HEK293T (cell line): ENCODE data around the gene MCTP2.

Source experiments
- CTCF ChIA-PET: fragments of 350-600 bp; formaldehyde crosslinking; extraction: SDS; loops from one replicate; lab custom pipeline; 2021; ENCODE audit warnings: antibody characterized with exemption, inconsistent platforms; lab: Yijun Ruan, JAX
- POLR2A ChIA-PET: fragments of 350-600 bp; formaldehyde crosslinking; extraction: SDS; loops from one replicate; lab custom pipeline; 2020; ENCODE audit warnings: antibody characterized with exemption, inconsistent platforms; lab: Yijun Ruan, JAX
- DNase-seq: peaks from one replicate; pipeline ENCODE4 v3.0.0; 2012; ENCODE audit warnings: mixed read lengths; ENCODE audit errors: extremely low spot score
- ARNT ChIP-seq: fragments of 450-650 bp; IDR thresholded peaks from 2 replicates; pipeline ENCODE4 v1.6.1; 2017; ENCODE audit warnings: mild to moderate bottlenecking
- BHLHE40 ChIP-seq: fragments of 450-650 bp; IDR thresholded peaks from 2 replicates; pipeline ENCODE4 v1.6.1; 2016; ENCODE audit warnings: mild to moderate bottlenecking, moderate library complexity, borderline replicate concordance
- CTBP1 ChIP-seq: fragments of 450-650 bp; IDR thresholded peaks from 2 replicates; pipeline ENCODE4 v1.6.1; 2016; ENCODE audit warnings: borderline replicate concordance
- ELF4 ChIP-seq: fragments of 450-650 bp; IDR thresholded peaks from 2 replicates; pipeline ENCODE4 v1.6.1; 2017; ENCODE audit warnings: antibody characterized with exemption
- FOXA1 ChIP-seq: fragments of 450-650 bp; IDR thresholded peaks from 2 replicates; pipeline ENCODE4 v1.6.1; 2016; ENCODE audit warnings: mild to moderate bottlenecking
- FOXK2 ChIP-seq: fragments of 450-650 bp; IDR thresholded peaks from 2 replicates; pipeline ENCODE4 v1.6.1; 2016; ENCODE audit warnings: mild to moderate bottlenecking
- FOXM1 ChIP-seq: fragments of 450-650 bp; IDR thresholded peaks from 2 replicates; pipeline ENCODE4 v1.6.1; 2017; ENCODE audit warnings: mild to moderate bottlenecking, borderline replicate concordance
- HDGF ChIP-seq: fragments of 450-650 bp; IDR thresholded peaks from 2 replicates; pipeline ENCODE4 v1.6.1; 2017; ENCODE audit warnings: antibody characterized with exemption, borderline replicate concordance
- L3MBTL2 ChIP-seq: fragments of 450-650 bp; conservative IDR thresholded peaks from 2 replicates; pipeline ENCODE4 v1.6.1; 2016; ENCODE audit warnings: mild to moderate bottlenecking
- LEF1 ChIP-seq: fragments of 450-650 bp; IDR thresholded peaks from 2 replicates; pipeline ENCODE4 v1.6.1; 2017; ENCODE audit warnings: mild to moderate bottlenecking, borderline replicate concordance
- NFRKB ChIP-seq: fragments of 450-650 bp; IDR thresholded peaks from 2 replicates; pipeline ENCODE4 v1.6.1; 2016; ENCODE audit warnings: mild to moderate bottlenecking, moderate library complexity
- SP1 ChIP-seq: fragments of 450-650 bp; IDR thresholded peaks from 2 replicates; pipeline ENCODE4 v1.6.1; 2017
- SUZ12 ChIP-seq: fragments of 450-650 bp; IDR thresholded peaks from 2 replicates; pipeline ENCODE4 v1.6.1; 2016; ENCODE audit warnings: mild to moderate bottlenecking
- TARDBP ChIP-seq: fragments of 450-650 bp; IDR thresholded peaks from 2 replicates; pipeline ENCODE4 v1.6.1; 2016
- ZNF384 ChIP-seq: fragments of 450-650 bp; IDR thresholded peaks from 2 replicates; pipeline ENCODE4 v1.6.1; 2016
- TF ChIP-seq, protein P1 (sequence below): fragments of 450-650 bp; IDR thresholded peaks from 2 replicates; pipeline ENCODE4 v1.6.1; 2016

MCTP2 gene, protein sequence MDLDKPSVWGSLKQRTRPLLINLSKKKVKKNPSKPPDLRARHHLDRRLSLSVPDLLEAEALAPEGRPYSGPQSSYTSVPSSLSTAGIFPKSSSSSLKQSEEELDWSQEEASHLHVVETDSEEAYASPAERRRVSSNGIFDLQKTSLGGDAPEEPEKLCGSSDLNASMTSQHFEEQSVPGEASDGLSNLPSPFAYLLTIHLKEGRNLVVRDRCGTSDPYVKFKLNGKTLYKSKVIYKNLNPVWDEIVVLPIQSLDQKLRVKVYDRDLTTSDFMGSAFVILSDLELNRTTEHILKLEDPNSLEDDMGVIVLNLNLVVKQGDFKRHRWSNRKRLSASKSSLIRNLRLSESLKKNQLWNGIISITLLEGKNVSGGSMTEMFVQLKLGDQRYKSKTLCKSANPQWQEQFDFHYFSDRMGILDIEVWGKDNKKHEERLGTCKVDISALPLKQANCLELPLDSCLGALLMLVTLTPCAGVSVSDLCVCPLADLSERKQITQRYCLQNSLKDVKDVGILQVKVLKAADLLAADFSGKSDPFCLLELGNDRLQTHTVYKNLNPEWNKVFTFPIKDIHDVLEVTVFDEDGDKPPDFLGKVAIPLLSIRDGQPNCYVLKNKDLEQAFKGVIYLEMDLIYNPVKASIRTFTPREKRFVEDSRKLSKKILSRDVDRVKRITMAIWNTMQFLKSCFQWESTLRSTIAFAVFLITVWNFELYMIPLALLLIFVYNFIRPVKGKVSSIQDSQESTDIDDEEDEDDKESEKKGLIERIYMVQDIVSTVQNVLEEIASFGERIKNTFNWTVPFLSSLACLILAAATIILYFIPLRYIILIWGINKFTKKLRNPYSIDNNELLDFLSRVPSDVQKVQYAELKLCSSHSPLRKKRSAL

DNA sequence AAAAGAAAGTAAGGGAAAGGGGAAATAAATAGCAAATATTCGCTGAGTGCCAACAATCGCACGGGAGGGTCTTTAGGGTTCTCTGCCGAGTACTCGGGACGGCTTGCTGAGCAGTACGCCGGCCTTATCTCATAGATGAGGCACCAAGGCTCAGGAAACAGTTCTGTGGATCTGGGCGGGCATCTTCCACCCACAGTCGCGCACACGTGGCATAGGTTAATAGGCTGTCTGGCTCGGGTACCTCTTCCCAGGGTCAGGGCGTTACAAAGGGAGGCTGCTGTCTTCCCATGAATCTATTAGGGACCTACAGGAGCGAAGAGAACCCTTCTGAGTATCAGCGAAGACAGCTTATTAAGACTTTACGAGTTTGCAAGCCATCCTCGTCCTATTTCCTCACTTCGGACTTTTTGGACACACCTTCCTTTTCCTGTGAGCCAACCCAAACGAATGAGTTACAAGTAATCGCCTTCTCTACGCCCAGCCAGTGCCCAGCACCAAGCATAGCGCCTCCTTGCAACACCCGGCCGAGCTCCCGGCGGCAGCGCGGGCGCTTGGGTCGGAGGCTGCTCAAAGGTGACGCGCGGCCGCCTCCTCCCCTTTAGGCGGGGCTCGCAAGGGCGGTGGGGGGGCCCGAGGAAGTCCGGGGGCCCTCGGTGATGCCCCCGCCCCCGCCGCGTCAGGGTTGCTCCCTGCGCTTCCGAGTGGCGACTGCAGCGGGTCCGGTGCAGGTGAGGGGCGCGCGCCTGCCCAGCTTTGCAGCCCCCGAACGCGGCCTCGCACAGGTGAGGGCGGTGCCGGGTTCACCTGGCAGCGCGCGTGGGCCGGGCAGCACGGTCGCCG is at the start of gene MCTP2:
TSS of gene MCTP2 (plus strand) at position 679 of the 840 bp plus-strand sequence. CDS start 66,705 bp downstream, outside the sequence.
- TF ChIP-seq FOXA1 (no peak), ELF4 (no peak), HDGF (no peak), FOXM1 (no peak), L3MBTL2 (no peak), TARDBP (no peak)
- TF ChIP-seq, protein P1, sequence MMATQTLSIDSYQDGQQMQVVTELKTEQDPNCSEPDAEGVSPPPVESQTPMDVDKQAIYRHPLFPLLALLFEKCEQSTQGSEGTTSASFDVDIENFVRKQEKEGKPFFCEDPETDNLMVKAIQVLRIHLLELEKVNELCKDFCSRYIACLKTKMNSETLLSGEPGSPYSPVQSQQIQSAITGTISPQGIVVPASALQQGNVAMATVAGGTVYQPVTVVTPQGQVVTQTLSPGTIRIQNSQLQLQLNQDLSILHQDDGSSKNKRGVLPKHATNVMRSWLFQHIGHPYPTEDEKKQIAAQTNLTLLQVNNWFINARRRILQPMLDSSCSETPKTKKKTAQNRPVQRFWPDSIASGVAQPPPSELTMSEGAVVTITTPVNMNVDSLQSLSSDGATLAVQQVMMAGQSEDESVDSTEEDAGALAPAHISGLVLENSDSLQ: no peak
- CTCF ChIA-PET: interaction anchor here (0.7 kb wide), 1 partner anchor 39 kb away, joined by 3 read pairs; no protein-coding TSS in a partner anchor
- DNase-seq: no peak
- POLR2A ChIA-PET: interaction anchor here (1.6 kb wide), 1 partner anchor 8 kb away, joined by 3 read pairs; no protein-coding TSS in a partner anchor

DNA sequence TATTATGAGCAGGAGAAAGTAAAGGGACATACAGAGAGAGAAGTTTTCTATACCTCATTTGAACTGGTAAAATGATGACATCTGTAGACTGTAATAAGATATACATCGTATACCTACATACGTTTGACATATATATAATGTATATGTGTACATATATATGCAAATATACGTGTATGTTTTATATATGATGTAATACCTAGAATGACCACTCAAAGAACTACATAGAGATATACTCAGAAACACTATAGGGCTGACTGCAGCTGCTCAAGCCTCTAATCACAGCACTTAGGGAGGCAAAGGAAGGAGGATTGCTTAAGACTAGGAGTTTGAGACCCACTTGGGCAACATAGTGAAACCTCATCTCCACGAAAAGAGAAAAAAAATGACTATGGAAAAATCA is 48.5 kb upstream of the MCTP2 start:
- TF ChIP-seq SP1 (no peak), TARDBP (no peak), FOXK2 (no peak), FOXM1 (no peak), CTBP1 (no peak), L3MBTL2 (no peak), HDGF (no peak), ZNF384 (no peak), ELF4 (no peak), NFRKB (no peak), SUZ12 (no peak), FOXA1 (no peak)
- TF ChIP-seq, protein P1: no peak
- DNase-seq: no peak
- CTCF ChIA-PET: no interaction called here
- POLR2A ChIA-PET: no interaction called here

DNA sequence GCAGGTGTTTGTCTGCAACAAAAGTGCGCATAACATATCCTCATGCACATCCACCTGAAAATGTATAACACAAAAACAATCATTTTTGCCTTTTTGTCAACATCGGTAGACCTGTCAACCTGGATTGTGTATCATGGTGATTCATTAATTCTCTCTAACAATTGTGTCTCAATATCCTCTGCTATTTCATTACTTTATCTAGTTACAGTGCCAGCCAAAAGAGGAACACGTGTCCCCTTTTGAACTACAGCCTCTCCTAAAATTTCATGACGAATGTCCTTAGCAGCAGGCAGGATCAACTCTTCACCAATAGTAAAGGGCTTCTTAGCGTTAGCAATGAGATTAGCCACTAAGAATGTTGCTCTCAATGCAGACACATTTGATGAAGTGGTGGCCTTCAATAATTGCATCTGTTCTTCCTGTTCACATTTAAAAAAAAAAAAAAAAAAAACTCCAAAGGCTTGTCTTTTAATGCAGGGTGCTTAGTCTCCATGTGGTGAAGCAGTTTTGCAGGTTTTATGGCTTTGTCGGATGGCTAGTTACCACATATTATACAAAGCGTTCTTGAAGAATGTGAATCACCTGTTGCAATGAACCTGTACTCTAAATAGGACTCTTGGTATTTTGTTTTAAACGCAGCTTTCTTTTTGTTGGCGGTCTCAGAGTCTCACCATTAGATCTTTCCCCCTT is 45.7 kb upstream of the MCTP2 start:
- TF ChIP-seq BHLHE40: no peak
- TF ChIP-seq FOXM1: no peak
- TF ChIP-seq TARDBP: no peak
- no peak for TF ChIP-seq ARNT
- no peak for TF ChIP-seq ZNF384
- POLR2A ChIA-PET: no interaction called here
- CTCF ChIA-PET: no interaction called here
- DNase-seq: no peak

DNA sequence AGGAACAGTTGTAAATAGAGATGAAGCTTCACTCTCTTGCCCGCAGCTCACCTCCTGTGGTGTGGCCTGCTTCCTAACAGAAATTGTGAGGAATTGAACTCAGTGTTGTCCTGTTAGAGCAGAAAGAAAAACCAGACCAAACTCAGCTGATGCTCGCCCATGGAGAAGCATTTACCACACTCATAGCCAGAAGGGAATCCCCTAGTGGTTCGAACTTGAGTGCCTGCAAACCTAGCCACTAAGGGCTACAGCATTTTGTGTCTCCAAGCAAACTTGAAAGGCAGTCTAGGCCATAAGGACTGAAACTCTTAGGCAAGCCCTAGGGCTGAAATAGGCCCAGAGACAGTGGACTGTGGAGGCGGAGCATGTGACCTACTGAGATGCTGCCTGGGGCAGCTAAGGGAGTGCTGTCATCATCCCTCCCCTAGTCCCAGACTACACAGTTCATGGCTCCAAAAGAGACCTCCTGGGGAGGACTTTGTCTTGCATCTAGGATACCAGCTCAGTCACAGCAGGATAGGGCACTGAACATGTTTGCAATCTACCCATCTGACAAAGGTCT is 44.5 kb upstream of the MCTP2 start:
- POLR2A ChIA-PET: no interaction called here
- TF ChIP-seq, protein P1: no peak
- no peak for TF ChIP-seq BHLHE40

DNA sequence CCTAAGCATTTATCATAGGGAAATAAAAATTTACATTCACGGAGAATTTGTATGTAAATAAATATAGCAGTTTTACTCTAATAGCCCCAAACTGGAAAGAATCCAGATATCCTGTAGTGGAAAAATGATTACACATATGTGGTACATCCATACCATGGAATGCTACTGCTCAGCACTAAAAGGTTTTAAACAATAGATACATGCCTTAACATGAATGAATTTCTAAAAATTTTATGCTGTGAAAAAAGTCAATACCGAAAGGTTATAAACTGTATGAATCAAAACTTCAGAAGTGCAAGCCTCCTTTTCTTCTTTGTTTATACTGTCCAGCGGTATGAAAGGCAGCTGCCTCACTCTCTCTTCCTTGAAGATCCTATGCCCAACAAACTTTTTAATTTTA is 37.5 kb upstream of the MCTP2 start:
- ChIA-PET POLR2A (no interaction called here), CTCF (no interaction called here)
- no peak for TF ChIP-seq NFRKB
- TF ChIP-seq CTBP1: no peak
- no peak for TF ChIP-seq TARDBP
- TF ChIP-seq FOXM1: no peak
- no peak for TF ChIP-seq HDGF
- TF ChIP-seq LEF1: no peak
- TF ChIP-seq ZNF384: no peak
- no peak for TF ChIP-seq SUZ12
- DNase-seq: no peak

More for the DNA sequence above, 44.5 kb upstream of the MCTP2 start:
- CTCF ChIA-PET: no interaction called here
- no peak for DNase-seq
